GM20000 (cell line): ENCODE results near the gene SLC26A1.

Source experiments
- DNase-seq: peaks from one replicate; pipeline ENCODE4 v3.0.0; 2012; ENCODE audit warnings: low spot score
- TF ChIP-seq, protein P1 (sequence below): IDR thresholded peaks from 2 replicates; pipeline ENCODE4 v1.5.1; 2012; ENCODE audit warnings: mild to moderate bottlenecking, control low read depth; ENCODE audit errors: extremely low read depth, missing control alignments

SLC26A1 gene

DNA sequence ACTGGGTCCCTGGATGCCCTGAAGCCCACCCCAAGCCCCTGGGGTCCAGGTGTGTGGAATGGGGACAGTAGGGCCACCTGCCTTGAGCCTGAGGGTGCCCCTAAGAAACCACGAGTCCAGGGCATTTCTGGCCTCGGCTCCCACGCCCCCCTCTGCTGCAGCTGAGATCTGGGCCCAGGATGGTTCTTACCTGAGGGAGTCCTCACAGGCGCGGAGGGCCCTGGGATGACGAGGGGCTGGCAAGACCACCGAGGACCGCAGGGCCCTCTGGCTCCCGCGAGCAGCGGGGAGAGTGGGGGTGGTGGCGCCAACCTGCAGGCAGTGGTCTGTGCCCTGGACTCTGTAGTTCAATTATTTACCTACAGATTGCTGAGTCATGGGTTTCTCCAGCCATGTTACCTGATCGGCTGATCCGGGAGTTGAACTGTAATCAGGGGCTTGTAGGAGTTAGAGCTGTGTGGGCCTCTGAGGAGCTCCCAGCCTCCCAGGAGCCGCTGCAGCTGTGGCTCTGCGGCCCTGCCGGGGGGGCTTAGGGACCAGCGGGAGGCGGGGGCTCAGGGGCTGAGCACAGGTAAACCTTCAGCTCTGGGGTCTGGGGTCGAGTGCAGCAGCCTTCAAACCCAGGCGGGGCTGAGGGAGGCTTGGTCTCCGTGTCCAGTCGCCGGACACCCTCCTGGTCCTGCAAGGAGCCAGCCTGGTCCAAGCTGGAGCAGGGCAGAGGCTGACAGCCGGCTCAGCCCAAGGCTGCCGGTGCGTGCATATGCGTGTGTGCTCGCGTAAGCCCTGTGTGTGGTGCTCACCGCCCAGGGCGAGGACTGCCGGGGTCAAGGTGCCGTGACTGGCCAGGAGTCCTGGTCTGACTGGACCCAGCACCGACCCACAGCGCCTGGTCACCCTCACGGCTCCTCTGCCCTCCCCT is at the start of gene SLC26A1:
Gene SLC26A1 (minus strand): TSS at position 294 of the 919 bp plus-strand sequence. CDS start 1,701 bp downstream, outside the sequence.
- no peak for DNase-seq
- TF ChIP-seq, protein P1, sequence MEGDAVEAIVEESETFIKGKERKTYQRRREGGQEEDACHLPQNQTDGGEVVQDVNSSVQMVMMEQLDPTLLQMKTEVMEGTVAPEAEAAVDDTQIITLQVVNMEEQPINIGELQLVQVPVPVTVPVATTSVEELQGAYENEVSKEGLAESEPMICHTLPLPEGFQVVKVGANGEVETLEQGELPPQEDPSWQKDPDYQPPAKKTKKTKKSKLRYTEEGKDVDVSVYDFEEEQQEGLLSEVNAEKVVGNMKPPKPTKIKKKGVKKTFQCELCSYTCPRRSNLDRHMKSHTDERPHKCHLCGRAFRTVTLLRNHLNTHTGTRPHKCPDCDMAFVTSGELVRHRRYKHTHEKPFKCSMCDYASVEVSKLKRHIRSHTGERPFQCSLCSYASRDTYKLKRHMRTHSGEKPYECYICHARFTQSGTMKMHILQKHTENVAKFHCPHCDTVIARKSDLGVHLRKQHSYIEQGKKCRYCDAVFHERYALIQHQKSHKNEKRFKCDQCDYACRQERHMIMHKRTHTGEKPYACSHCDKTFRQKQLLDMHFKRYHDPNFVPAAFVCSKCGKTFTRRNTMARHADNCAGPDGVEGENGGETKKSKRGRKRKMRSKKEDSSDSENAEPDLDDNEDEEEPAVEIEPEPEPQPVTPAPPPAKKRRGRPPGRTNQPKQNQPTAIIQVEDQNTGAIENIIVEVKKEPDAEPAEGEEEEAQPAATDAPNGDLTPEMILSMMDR: no peak

DNA sequence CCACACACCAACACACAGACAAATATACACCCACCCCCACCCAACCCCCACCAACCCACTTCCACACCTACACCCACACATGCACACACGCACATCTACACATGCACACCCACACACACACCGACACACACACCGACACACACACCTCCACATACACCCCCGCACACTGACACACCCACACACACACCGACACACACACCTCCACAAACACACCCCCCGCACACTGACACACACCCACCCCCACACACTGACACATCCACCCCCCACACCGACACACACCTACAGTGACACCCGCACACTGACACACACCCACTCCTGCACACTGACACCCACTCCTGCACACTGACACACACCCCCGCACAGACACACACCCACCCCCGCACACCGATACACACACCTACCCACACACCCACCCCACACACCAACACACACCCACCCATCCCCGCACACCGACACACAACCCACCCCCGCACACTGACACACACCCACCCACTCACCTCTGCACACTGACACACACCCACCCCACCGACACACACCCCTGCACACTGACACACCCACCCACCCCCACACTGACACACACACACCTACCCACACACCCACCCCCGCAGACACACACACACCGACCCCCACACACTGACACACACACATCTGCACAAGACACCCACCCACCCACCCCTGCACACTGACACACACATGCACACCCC is 49.3 kb upstream of the SLC26A1 start:
- no peak for DNase-seq
- TF ChIP-seq, protein P1: no peak

GRCh38 chr4:1041936-1042330 is 48.7 kb upstream of the SLC26A1 start:
- no peak for DNase-seq
- TF ChIP-seq, protein P1: no peak

GRCh38 chr4:1041147-1041935 is 48.1 kb upstream of the SLC26A1 start:
- no peak for DNase-seq
- TF ChIP-seq, protein P1: no peak

GRCh38 chr4:1040344-1041146 is 47.3 kb upstream of the SLC26A1 start:
- DNase-seq: no peak
- TF ChIP-seq, protein P1: no peak

- TF ChIP-seq, protein P1: no peak
- no peak for DNase-seq
Measured at GRCh38 chr4:1039493-1040343, 46.5 kb upstream of the SLC26A1 start.
